IMR-90 (cell line): ENCODE measurements around the gene FNTB. TPM values are rescaled to one million over a fixed set of nuclear protein-coding genes. Genes with fewer than 3 reads are reported as not detected.

Experiments
- ATAC-seq: fragments of 200-7000 bp; cut with Tn5 transposase; 2 replicates; pipeline ENCODE4 v1.9.1; 2020; ENCODE audit warnings: low read depth, mild to moderate bottlenecking, moderate library complexity
- BruUV-seq: library from RNA; stranded (reverse); fragments of 400-500 nt; replicated peaks from 2 replicates; lab custom pipeline; 2021; lab: Mats Ljungman, UMichigan
- CTCF ChIA-PET: fragments of 300-600 bp; formaldehyde crosslinking; extraction: SDS; loops from one replicate; lab custom pipeline; 2021; ENCODE audit warnings: antibody characterized with exemption; lab: Yijun Ruan, JAX
- POLR2A ChIA-PET: fragments of 300-600 bp; sonication (Branson Sonifier 250); formaldehyde crosslinking; loops from one replicate; lab custom pipeline; 2022; ENCODE audit warnings: antibody characterized with exemption; ENCODE audit not compliant: unreplicated experiment; lab: Charles Lee
- DNase-seq: peaks from one replicate; pipeline ENCODE4 v3.0.0; 2013
- H2AFZ ChIP-seq: replicated peaks from 2 replicates; pipeline ENCODE3; 2013; ENCODE audit warnings: low read length, mild to moderate bottlenecking; ENCODE audit not compliant: poor library complexity
- H2AK5ac ChIP-seq: 2 replicates; pipeline ENCODE4 v1.6.1; 2013; ENCODE audit warnings: low read depth, low read length, inconsistent platforms
- H2AK9ac ChIP-seq: replicated peaks from 2 replicates; pipeline ENCODE3; 2013; ENCODE audit warnings: mild to moderate bottlenecking, low read depth, low read length, moderate library complexity; ENCODE audit not compliant: poor library complexity
- H2BK120ac ChIP-seq: 2 replicates; pipeline ENCODE4 v1.6.1; 2013; ENCODE audit warnings: low read depth, low read length, inconsistent platforms
- H2BK15ac ChIP-seq: 3 replicates; pipeline ENCODE4 v1.6.1; 2013; ENCODE audit warnings: low read depth, low read length, inconsistent platforms
- H2BK20ac ChIP-seq: 2 replicates; pipeline ENCODE4 v1.6.1; 2013; ENCODE audit warnings: low read depth, mild to moderate bottlenecking, inconsistent platforms, low read length, moderate library complexity
- H2BK5ac ChIP-seq: 2 replicates; pipeline ENCODE4 v1.6.1; 2013; ENCODE audit warnings: mild to moderate bottlenecking, low read depth, low read length, inconsistent platforms; ENCODE audit not compliant: poor library complexity, severe bottlenecking
- H3K14ac ChIP-seq: replicated peaks from 2 replicates; pipeline ENCODE4 v1.6.1; 2013; ENCODE audit warnings: low read depth, low read length, inconsistent platforms
- H3K18ac ChIP-seq: 2 replicates; pipeline ENCODE4 v1.6.1; 2013; ENCODE audit warnings: low read depth, low read length, control low read depth
- H3K23ac ChIP-seq: 2 replicates; pipeline ENCODE4 v1.6.1; 2013; ENCODE audit warnings: low read depth, low read length, inconsistent platforms
- H3K27ac ChIP-seq: 2 replicates; pipeline ENCODE4 v1.5.1; 2013; ENCODE audit warnings: mild to moderate bottlenecking, control low read depth, low read length; ENCODE audit not compliant: insufficient read depth
- H3K27me3 ChIP-seq: 2 replicates; pipeline ENCODE4 v1.6.1; 2013; ENCODE audit warnings: low read length; ENCODE audit not compliant: control insufficient read depth, insufficient read depth
- H3K36me3 ChIP-seq: 2 replicates; pipeline ENCODE4 v1.6.1; 2013; ENCODE audit warnings: low read length, mixed read lengths; ENCODE audit not compliant: control insufficient read depth, insufficient read depth
- H3K4ac ChIP-seq: 2 replicates; pipeline ENCODE4 v1.6.1; 2013; ENCODE audit warnings: low read depth, low read length, inconsistent platforms
- H3K4me1 ChIP-seq: 2 replicates; pipeline ENCODE4 v1.6.1; 2013; ENCODE audit warnings: low read length, mixed read lengths; ENCODE audit not compliant: control insufficient read depth, insufficient read depth
- H3K4me2 ChIP-seq: 2 replicates; pipeline ENCODE4 v1.6.1; 2013; ENCODE audit warnings: low read depth, mild to moderate bottlenecking, control low read depth, low read length, moderate library complexity
- H3K4me3 ChIP-seq: 2 replicates; pipeline ENCODE4 v1.5.1; 2013; ENCODE audit warnings: low read depth, mild to moderate bottlenecking, control low read depth, low read length, moderate library complexity; ENCODE audit not compliant: insufficient read depth
- H3K56ac ChIP-seq: 2 replicates; pipeline ENCODE4 v1.6.1; 2013; ENCODE audit warnings: low read length, inconsistent platforms; ENCODE audit not compliant: insufficient read depth; ENCODE audit errors: extremely low read depth
- H3K79me1 ChIP-seq, 2 experiments: 2 replicates each; pipeline ENCODE4 v1.6.1; 2013; ENCODE audit warnings: low read length in 2 of 2, inconsistent platforms in 1 of 2, low read depth in 1 of 2
- H3K9ac ChIP-seq: 2 replicates; pipeline ENCODE4 v1.6.1; 2013; ENCODE audit warnings: low read depth, low read length, control low read depth
- H3K9me1 ChIP-seq: 2 replicates; pipeline ENCODE4 v1.6.1; 2013; ENCODE audit warnings: low read length, inconsistent platforms; ENCODE audit not compliant: insufficient read depth
- H3K9me3 ChIP-seq: 2 replicates; pipeline ENCODE4 v1.6.1; 2013; ENCODE audit warnings: low read length; ENCODE audit not compliant: control insufficient read depth, insufficient read depth
- H4K20me1 ChIP-seq: 2 replicates; pipeline ENCODE4 v1.6.1; 2013; ENCODE audit warnings: low read length, inconsistent platforms; ENCODE audit not compliant: insufficient read depth
- H4K5ac ChIP-seq: 2 replicates; pipeline ENCODE4 v1.6.1; 2013; ENCODE audit warnings: mild to moderate bottlenecking, low read depth, low read length, control low read depth
- H4K8ac ChIP-seq, 2 experiments: 2 replicates each; pipeline ENCODE4 v1.6.1; 2013; ENCODE audit warnings: low read depth in 2 of 2, low read length in 2 of 2, control low read depth in 1 of 2, inconsistent platforms in 1 of 2
- H4K91ac ChIP-seq: 2 replicates; pipeline ENCODE4 v1.6.1; 2013; ENCODE audit warnings: low read depth, low read length, inconsistent platforms; ENCODE audit not compliant: insufficient read depth
- CHD1 ChIP-seq: IDR thresholded peaks from 2 replicates; pipeline ENCODE4 v1.6.1; 2012; ENCODE audit warnings: low read depth, low read length, improper control_type of control experiment
- CTCF ChIP-seq: conservative IDR thresholded peaks from 2 replicates; pipeline ENCODE4 v1.5.1; 2012; ENCODE audit warnings: mild to moderate bottlenecking, low read depth, low read length, improper control_type of control experiment
- ELK1 ChIP-seq: fragments of 150-350 bp; IDR thresholded peaks from 2 replicates; pipeline ENCODE4 v1.6.1; 2016; ENCODE audit warnings: low read depth, mild to moderate bottlenecking, low read length, moderate library complexity, borderline replicate concordance
- FOS ChIP-seq: fragments of 150-350 bp; IDR thresholded peaks from 2 replicates; pipeline ENCODE4 v1.6.1; 2016; ENCODE audit warnings: low read depth, low read length
- MAFK ChIP-seq: IDR thresholded peaks from 2 replicates; pipeline ENCODE4 v1.6.1; 2012; ENCODE audit warnings: low read depth, low read length, improper control_type of control experiment
- POLR2A ChIP-seq: IDR thresholded peaks from 2 replicates; pipeline ENCODE4 v1.6.1; 2012; ENCODE audit warnings: mild to moderate bottlenecking, low read depth, low read length
- RCOR1 ChIP-seq: IDR thresholded peaks from 2 replicates; pipeline ENCODE4 v1.6.1; 2012; ENCODE audit warnings: mild to moderate bottlenecking, low read length, improper control_type of control experiment; ENCODE audit not compliant: insufficient replicate concordance
- RFX5 ChIP-seq: IDR thresholded peaks from 2 replicates; pipeline ENCODE4 v1.8.0; 2012; ENCODE audit warnings: low read depth, mild to moderate bottlenecking, low read length, moderate library complexity
- SMC3 ChIP-seq: fragments of 150-350 bp; IDR thresholded peaks from 2 replicates; pipeline ENCODE4 v1.6.1; 2016; ENCODE audit warnings: low read depth, mild to moderate bottlenecking, antibody characterized with exemption, low read length, moderate library complexity
- USF2 ChIP-seq: fragments of 150-350 bp; IDR thresholded peaks from 2 replicates; pipeline ENCODE4 v1.6.1; 2017; ENCODE audit warnings: mild to moderate bottlenecking, antibody characterized with exemption, low read length, low read depth
- WGBS, 2 experiments: methylation state at CpG; one replicate each; pipeline versions ENCODE4 v1.1.5 to v1.1.7; 2013; ENCODE audit warnings: missing lambda C conversion rate in 2 of 2; ENCODE audit not compliant: insufficient read length in 1 of 2; ENCODE audit errors: extremely low coverage in 2 of 2; 5-methylcytosine and 5-hydroxymethylcytosine counted together
- dilution Hi-C: fragments of 300-500 bp; cut with HindIII; formaldehyde crosslinking; loops from one replicate; pipeline ENCODE4 v1.14.3; 2018; ENCODE audit warnings: low sequenced_read_pairs; ENCODE audit not compliant: unreplicated experiment
- in situ Hi-C: fragments of 300-500 bp; cut with MboI; formaldehyde crosslinking; loops from 3 replicates; pipeline ENCODE4 v1.14.3; 2019; ENCODE audit warnings: low sequenced_read_pairs, inconsistent platforms, mixed read lengths
- intact Hi-C: fragments of 100-400 bp; cut with micrococcal nuclease; formaldehyde crosslinking; loops from 2 replicates; pipeline ENCODE4 v1.10.0; 2022
- polyA plus RNA-seq, 3 experiments: library from polyadenylated mRNA; depleted of rRNA; stranded (reverse); fragments of >200 nt; gene quantifications; 2 replicates each; pipeline ENCODE4 v1.2.3, GENCODE V29; 2012; ENCODE audit warnings: low replicate concordance in 1 of 3
- total RNA-seq: library from RNA; depleted of rRNA; stranded (reverse); fragments of >200 nt; gene quantifications from 2 replicates; pipeline ENCODE4 v1.2.3, GENCODE V29; 2012

The FNTB gene
- total and polyA plus RNA-seq, 2 of the 4 experiments (the other 2 are of a cell fraction): 9.9 to 18.5 TPM

- peaks cover 27 to 67% of the 10 kb centered on the region in 2 experiments for H3K79me1 ChIP-seq
- H3K4me2 ChIP-seq: no peak overlapping the region
- no peak overlapping the region for H3K4ac ChIP-seq
- no CpG with 5 or more reads among the region's 5 CpGs for WGBS, 2 experiments
- no peak overlapping the region for H2AK5ac ChIP-seq
- H4K91ac ChIP-seq: no peak overlapping the region
- H2AK9ac ChIP-seq: no peak overlapping the region
- no peaks in the 10 kb centered on the region for H3K9me3 ChIP-seq
- intact Hi-C loops (no loop called here), dilution Hi-C loops (no loop called here), in situ Hi-C loops (no loop called here)
- no peak overlapping the region for H4K5ac ChIP-seq
- no peak overlapping the region for H3K18ac ChIP-seq
- TF ChIP-seq FOS (no peak), RCOR1 (no peak), MAFK (no peak), POLR2A (no peak), USF2 (no peak), SMC3 (no peak), CTCF (no peak), RFX5 (no peak), ELK1 (no peak), CHD1 (no peak)
- no peaks in the 10 kb centered on the region for H3K27me3 ChIP-seq
- DNase-seq (no peak), ATAC-seq (no peak)
- no peaks in the 10 kb centered on the region for H3K4me1 ChIP-seq
- H2BK20ac ChIP-seq: no peak overlapping the region
- no peak overlapping the region for H3K23ac ChIP-seq
- no peak overlapping the region for H2AFZ ChIP-seq
- no TSS peak for BruUV-seq
- no peak overlapping the region for H2BK15ac ChIP-seq
- no peak overlapping the region for H3K4me3 ChIP-seq
- no peak overlapping the region for H2BK5ac ChIP-seq
- peaks cover 11% of the 10 kb centered on the region; the same call in 1 of the 2 replicates for H4K20me1 ChIP-seq
- no peak overlapping the region for H2BK120ac ChIP-seq
- H3K56ac ChIP-seq: no peak overlapping the region
- CTCF ChIA-PET: no interaction called here
- H3K14ac ChIP-seq: no peak overlapping the region
- peaks cover 48% of the 10 kb centered on the region for H3K36me3 ChIP-seq
- POLR2A ChIA-PET: no interaction called here
- no peak overlapping the region for H3K9ac ChIP-seq
- no peak overlapping the region for H4K8ac ChIP-seq
- H3K27ac ChIP-seq: no peak overlapping the region
- H3K9me1 ChIP-seq: peaks cover 4% of the 10 kb centered on the region; the same call in 1 of the 2 replicates
Observed at GRCh38 chr14:65079768-65080167, 93.1 kb downstream of the FNTB start.
